CD1c-positive myeloid dendritic cell (primary cell): Measurements from ENCODE around the gene PAF1.

Source experiments
- DNase-seq: peaks from one replicate; pipeline ENCODE4 v3.0.0-alpha.2; 2016; ENCODE audit errors: extremely low spot score

The PAF1 gene

DNA sequence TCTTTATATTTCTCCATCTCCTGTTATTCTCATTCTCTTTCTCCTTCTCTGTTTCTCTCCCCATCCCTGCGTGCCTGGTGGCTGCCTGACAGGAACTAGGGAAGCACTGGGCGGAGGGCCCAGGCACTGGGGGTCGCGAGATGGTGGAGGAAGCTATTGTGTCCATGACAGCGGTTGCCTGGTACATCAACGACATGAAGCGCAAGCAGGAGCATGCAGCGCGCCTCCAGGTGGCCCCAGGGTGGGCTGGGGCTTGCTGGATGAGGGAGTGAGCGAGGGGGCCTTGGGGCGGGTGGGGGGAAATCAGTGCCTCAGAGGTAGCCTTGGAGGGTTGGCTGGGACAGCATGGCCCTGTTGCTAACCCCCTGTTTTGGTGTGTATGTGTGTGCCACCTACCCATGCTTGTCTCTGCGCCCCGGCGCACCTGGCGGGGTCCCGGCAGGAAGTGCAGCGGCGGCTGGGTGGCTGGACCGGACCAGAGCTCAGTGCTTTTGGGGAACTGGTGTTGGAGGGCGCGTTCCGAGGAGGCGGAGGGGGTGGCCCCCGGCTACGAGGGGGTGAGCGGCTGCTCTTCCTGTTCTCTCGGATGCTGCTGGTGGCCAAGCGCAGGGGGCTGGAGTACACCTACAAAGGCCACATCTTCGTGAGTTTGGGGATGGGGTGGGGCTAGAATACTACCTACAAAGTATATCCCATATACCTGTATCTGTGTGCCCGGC is 26.7 kb upstream of the PAF1 start:
- no peak for DNase-seq

- no peak for DNase-seq
Observed at GRCh38 chr19:39416152-39417120, 25.5 kb upstream of the PAF1 start.

GRCh38 chr19:39415111-39416046 is 24.5 kb upstream of the PAF1 start:
- DNase-seq, result no peak

DNA sequence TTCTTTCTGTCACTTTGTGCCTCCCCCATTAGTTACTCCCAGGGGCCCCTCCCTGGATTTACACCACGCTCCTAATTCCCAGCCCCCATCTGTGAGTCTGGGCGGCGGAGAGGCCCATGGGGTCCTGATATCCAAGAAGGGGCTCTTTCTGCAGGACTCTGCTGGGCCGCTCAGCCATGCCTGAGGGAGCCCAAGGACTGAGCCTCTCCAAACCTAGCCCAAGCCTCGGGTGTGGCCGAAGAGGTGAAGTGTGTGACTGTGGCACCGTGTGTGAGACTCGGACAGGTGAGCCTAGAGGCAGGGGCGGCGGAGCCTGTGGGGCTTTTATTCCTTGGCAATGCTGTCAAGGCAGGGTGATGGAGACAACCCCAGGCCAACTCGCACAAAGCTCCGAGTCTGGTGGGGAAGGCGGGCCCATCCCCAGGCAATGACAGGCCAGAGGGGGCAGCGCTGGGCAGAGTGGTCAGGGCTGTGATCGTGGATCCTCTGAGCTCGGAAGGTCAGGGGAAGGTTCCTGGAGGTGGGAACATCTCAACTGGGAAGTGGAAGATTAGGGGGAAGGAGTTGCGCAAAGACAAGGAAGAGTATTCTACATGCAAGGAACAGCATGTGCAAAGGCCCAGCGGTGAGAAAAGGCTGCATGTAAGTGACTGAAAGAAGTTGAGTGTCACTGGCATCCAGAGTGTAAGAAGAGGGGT is 23.2 kb upstream of the PAF1 start:
- peak; percentile 29 for DNase-seq

DNA sequence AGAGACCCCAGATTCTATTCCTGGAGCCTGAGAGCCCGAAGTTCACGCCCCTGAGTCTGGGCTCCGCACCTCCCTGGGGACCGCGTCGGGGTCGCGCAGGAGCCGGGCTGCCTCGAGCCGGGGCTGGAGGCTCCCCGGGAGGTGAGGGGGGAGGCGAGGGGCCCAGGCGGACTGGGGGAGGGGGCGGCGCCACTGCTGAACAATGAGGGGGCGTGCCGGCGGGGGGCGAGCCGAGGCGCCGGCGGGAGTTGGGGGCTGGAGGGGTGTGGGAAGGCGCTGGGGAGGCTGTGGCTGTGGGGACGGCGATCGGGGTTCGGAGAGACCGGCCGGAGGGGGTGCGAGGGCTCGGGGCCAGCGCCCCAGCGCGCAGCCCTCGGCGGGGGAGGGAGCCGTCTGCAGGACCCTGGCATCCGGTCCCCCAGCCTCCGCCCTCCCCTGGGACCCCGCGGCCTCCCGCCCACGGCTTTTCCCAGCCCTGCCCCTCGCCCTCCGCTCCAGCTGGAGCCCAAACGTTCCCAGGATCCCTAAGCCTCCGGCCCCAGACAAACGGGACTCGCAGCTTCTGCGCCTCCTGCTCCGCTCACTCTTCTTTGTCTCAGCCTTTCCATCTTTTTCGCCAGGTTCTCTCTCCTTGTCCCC is 22.5 kb upstream of the PAF1 start:
- DNase-seq, result no peak

DNA sequence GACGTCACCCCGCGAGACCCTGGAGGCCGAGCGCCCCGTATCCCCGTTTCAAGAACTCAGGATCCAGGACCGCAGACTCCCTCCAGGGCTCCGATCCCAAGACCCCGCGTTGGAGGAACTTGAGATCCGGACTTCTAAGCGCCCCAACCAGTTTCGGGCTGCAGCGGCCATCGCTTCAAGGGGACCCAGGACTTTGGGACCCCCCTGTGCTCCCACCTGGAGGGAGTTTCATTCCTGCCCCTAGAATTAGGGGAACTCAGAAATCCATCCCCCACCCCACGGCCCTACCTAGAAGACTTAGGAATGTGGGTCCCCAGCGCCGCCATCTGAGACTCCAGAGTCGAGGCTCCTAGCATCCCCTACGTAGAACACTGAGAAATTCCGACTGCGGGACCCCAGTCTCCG is 22.0 kb upstream of the PAF1 start:
- peak; percentile 16 for DNase-seq

- peak; percentile 99 for DNase-seq
Observed at GRCh38 chr19:39412100-39412866, 21.4 kb upstream of the PAF1 start, which contains the start of gene PLEKHG2. TSS of gene PLEKHG2 (plus strand) at chr19:39412669. CDS start at chr19:39414087, 1,418 bp downstream.

DNA sequence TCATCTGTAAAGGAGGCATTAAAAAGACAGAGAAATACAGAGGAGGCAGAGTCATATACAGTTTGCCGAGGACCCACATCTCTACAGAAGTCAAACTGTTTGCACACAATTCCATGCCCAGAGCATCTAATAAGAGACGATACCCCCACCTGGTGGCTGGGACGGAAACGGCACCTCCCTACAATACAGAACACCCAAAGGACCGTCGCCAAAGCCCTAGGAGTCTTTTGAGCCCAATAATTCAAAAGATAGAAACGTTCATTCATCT is 20.9 kb upstream of the PAF1 start:
- peak; percentile 95 for DNase-seq

- peak; percentile 52 for DNase-seq
Observed at GRCh38 chr19:39411081-39411831, 20.4 kb upstream of the PAF1 start.

GRCh38 chr19:39410831-39411080 is 19.9 kb upstream of the PAF1 start:
- no peak for DNase-seq

DNA sequence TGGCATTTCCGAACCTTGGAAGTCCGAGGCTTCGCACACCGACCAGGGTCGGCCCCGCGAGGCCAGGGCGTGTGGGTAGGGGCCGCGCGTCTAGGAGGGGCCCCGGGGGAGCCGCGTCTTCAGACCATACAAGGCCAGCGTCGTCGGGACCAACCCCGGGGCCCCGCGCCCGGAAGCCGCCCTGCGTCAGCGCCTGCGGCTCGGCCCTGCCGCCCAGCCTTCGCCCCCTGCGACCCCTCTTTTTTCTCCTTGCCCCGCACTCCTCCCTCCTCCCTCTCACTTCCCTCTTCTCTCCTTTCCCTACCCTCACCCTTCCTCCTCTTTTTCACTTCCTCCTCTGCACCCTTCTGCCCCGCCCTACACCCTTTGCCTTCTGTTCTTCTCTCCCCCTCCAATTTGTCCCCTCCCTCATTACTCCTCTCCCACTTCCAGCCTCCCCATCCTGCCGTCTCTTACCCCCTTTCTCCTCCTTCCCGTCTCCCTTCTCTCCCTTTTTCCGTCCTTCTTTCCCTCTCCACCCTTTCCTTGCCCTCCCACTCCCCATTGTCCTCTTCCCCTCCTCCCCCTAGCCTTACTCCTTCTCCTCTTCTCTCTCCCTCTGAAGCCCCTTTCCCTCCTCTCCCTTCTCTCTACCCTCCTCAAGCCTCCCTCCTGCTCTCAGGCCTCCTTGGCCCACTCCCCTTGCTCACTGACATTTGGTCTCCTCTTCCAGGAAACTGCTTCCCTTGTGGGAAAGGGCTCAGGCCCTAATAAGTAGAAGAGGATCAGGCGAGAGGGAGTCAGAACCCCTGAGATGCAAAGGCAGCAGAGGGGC is 19.3 kb upstream of the PAF1 start:
- DNase-seq, result peak; percentile 78

GRCh38 chr19:39409208-39410016 is 18.5 kb upstream of the PAF1 start:
- peak; percentile 83 for DNase-seq

- peak; percentile 21 for DNase-seq
Observed at GRCh38 chr19:39408392-39409207, 17.7 kb upstream of the PAF1 start.

DNA sequence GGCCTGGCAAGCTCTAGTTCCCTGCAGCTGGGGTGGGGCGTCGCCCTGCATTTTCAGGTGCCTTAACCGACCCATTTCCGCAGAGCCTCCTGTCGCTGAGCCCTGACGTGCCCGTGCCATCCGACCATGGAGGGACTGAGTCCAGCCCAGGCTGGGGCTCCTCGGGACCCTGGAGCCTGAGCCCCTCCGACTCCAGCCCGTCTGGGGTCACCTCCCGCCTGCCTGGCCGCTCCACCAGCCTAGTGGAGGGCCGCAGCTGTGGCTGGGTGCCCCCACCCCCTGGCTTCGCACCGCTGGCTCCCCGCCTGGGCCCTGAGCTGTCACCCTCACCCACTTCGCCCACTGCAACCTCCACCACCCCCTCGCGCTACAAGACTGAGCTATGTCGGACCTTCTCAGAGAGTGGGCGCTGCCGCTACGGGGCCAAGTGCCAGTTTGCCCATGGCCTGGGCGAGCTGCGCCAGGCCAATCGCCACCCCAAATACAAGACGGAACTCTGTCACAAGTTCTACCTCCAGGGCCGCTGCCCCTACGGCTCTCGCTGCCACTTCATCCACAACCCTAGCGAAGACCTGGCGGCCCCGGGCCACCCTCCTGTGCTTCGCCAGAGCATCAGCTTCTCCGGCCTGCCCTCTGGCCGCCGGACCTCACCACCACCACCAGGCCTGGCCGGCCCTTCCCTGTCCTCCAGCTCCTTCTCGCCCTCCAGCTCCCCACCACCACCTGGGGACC is 16.9 kb upstream of the PAF1 start:
- peak; percentile 72 for DNase-seq

GRCh38 chr19:39407410-39407659 is 16.4 kb upstream of the PAF1 start:
- no peak for DNase-seq

DNA sequence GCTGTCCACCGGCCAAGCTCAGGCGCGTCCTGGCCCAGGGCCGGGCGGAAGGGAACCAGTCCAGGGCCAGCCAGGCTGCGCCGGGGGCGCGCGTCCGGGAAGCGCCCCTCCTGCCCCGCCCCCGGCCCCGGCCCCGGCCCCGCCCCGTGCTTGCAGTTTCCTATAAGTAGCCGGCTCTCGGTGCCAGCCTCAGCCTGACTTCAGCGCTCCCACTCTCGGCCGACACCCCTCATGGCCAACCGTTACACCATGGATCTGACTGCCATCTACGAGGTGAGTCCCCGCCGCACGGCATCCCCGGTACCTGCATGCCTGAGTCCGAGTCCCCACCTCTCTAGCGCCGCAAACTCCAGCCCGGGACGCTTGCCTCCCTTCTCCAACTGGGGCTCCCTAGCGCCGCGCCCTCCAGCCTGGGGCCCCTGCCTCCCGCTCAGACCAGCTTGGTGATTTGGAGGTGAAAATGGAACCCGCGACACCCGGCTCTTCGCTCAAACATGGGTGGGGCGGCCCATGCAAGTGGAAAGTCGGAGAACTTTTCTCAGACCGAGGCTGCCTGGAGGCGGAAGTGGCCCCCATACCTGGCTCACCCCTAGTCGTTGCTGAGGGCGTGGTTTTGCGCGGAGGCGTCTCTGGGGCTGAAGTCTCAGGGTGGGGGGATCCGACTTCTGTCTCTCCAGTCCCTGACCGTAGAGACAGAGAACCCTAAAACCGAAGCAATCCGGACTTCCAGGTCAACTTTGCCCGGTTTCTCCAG is 15.9 kb upstream of the PAF1 start, which contains the start of gene ZFP36:
TSS of gene ZFP36 (plus strand) at position 192 of the 754 bp plus-strand sequence. CDS start at position 250, 58 bp downstream.
- DNase-seq, result peak; percentile 94
